Liver (tissue), 3 donors: Measurements from ENCODE around the gene NDUFS7.
A peak's percentile ranks its signal among the peaks of the same experiment; 100 is the strongest.

Source experiments
- CTCF ChIP-seq: fragments of 150-350 bp; IDR thresholded peaks from 2 replicates; pipeline ENCODE4 v1.5.1; 2017; ENCODE audit warnings: improper control_type of control experiment, low read depth, low read length; ENCODE audit not compliant: missing input control
- FOXA1 ChIP-seq: IDR thresholded peaks from 2 replicates; pipeline ENCODE4 v1.6.1; 2016; ENCODE audit warnings: antibody characterized with exemption
- GABPA ChIP-seq, 2 donors: IDR thresholded peaks in 1 of 2; conservative IDR thresholded peaks in 1 of 2; 2 replicates each; pipeline ENCODE4 v1.6.1; 2016; ENCODE audit warnings: antibody characterized with exemption in 2 of 2, mild to moderate bottlenecking in 1 of 2, moderate library complexity in 1 of 2
- JUND ChIP-seq, 2 donors: IDR thresholded peaks; 2 replicates each; pipeline ENCODE4 v1.6.1; 2016; ENCODE audit warnings: antibody characterized with exemption in 2 of 2
- RAD21 ChIP-seq, 2 donors: IDR thresholded peaks; 2 replicates each; pipeline ENCODE4 v1.6.1; 2016; ENCODE audit warnings: antibody characterized with exemption in 2 of 2, mild to moderate bottlenecking in 2 of 2
- REST ChIP-seq: IDR thresholded peaks from 2 replicates; pipeline ENCODE4 v1.6.1; 2016; ENCODE audit warnings: antibody characterized with exemption, mild to moderate bottlenecking
- RXRA ChIP-seq, 2 donors: IDR thresholded peaks; 2 replicates each; pipeline ENCODE4 v1.6.1; 2017 to 2018; ENCODE audit warnings: antibody characterized with exemption in 2 of 2, mild to moderate bottlenecking in 1 of 2
- TAF1 ChIP-seq: conservative IDR thresholded peaks from 2 replicates; pipeline ENCODE4 v1.6.1; 2016; ENCODE audit warnings: antibody characterized with exemption, mild to moderate bottlenecking
- YY1 ChIP-seq: IDR thresholded peaks from 2 replicates; pipeline ENCODE4 v1.6.1; 2016; ENCODE audit warnings: antibody characterized with exemption, mild to moderate bottlenecking
- TF ChIP-seq, protein P1 (sequence below): IDR thresholded peaks from 2 replicates; pipeline ENCODE4 v1.6.1; 2016; ENCODE audit warnings: antibody characterized with exemption
- TF ChIP-seq, protein P2 (sequence below): IDR thresholded peaks from 2 replicates; pipeline ENCODE4 v1.6.1; 2016; ENCODE audit warnings: antibody characterized with exemption
- donor health status: healthy.
- donor health status: healthy.

- TF ChIP-seq CTCF (no peak), RAD21 (IDR thresholded peaks at IDR 0.05) (no peak), JUND (IDR thresholded peaks at IDR 0.05) (no peak), REST (no peak), FOXA1 (no peak), TAF1 (no peak), GABPA (IDR thresholded peaks at IDR 0.05 in 1 of 2, conservative IDR thresholded peaks at IDR 0.05 in 1 of 2) (no peak), RXRA (IDR thresholded peaks at IDR 0.05) (peak in 1 of 2 donors; percentile 40), YY1 (no peak)
- TF ChIP-seq, protein P1, sequence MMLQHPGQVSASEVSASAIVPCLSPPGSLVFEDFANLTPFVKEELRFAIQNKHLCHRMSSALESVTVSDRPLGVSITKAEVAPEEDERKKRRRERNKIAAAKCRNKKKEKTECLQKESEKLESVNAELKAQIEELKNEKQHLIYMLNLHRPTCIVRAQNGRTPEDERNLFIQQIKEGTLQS = no peak
- TF ChIP-seq, protein P2, sequence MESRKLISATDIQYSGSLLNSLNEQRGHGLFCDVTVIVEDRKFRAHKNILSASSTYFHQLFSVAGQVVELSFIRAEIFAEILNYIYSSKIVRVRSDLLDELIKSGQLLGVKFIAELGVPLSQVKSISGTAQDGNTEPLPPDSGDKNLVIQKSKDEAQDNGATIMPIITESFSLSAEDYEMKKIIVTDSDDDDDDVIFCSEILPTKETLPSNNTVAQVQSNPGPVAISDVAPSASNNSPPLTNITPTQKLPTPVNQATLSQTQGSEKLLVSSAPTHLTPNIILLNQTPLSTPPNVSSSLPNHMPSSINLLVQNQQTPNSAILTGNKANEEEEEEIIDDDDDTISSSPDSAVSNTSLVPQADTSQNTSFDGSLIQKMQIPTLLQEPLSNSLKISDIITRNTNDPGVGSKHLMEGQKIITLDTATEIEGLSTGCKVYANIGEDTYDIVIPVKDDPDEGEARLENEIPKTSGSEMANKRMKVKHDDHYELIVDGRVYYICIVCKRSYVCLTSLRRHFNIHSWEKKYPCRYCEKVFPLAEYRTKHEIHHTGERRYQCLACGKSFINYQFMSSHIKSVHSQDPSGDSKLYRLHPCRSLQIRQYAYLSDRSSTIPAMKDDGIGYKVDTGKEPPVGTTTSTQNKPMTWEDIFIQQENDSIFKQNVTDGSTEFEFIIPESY = no peak
Measured at GRCh38 chr19:1370579-1371361, 12.9 kb upstream of the NDUFS7 start.
